Activated naive CD4-positive, alpha-beta T cell treated with anti-CD3 and anti-CD28 coated beads, Interleukin-2, amount 50 U/mL, for 72 hours (primary cell): ENCODE measurements around the gene ZDHHC16. TPM values are rescaled to one million over a fixed set of nuclear protein-coding genes. Genes with fewer than 3 reads are reported as not detected.

Experiments used
- total RNA-seq, 2 donors: library from RNA; stranded (reverse); gene quantifications; one replicate each; pipeline ENCODE4 v1.2.3, GENCODE V29; 2022

The ZDHHC16 gene
- total RNA-seq, 2 donors from 2014 or later = 25.4 to 45.0 TPM

Other genes starting within 250 kb of the ZDHHC16 start
- 10 to 100 TPM; 45.4 to 79.5 TPM for gene ARHGAP19, start 153.5 kb upstream of the ZDHHC16 start, total RNA-seq
- 1 to 10 TPM; 2.7 to 4.0 TPM for gene FRAT1, start 126.9 kb upstream of the ZDHHC16 start, total RNA-seq
- gene FRAT2, start 111.4 kb upstream of the ZDHHC16 start, total RNA-seq = 10 to 100 TPM in 1 of 2 donors, 1 to 10 TPM in 1; 6.9 to 12.5 TPM
- 10 to 100 TPM; 41.4 to 43.1 TPM for gene RRP12, start 44.8 kb upstream of the ZDHHC16 start, total RNA-seq
- 1,000 to 10,000 TPM in 1 of 2 donors, 100 to 1,000 TPM in 1; 610 to 1,410 TPM for gene PGAM1, start 20.0 kb upstream of the ZDHHC16 start, total RNA-seq
- gene EXOSC1, start 169 bp upstream of the ZDHHC16 start, total RNA-seq = 10 to 100 TPM; 41.3 to 58.0 TPM
- 100 to 1,000 TPM in 1 of 2 donors, 10 to 100 TPM in 1; 74.2 to 125 TPM for gene MMS19, start 52.2 kb downstream of the ZDHHC16 start, total RNA-seq
- 1 to 10 TPM; 1.9 to 3.5 TPM for gene UBTD1, start 52.7 kb downstream of the ZDHHC16 start, total RNA-seq
- under 1 TPM; 0.25 to 0.39 TPM for gene ANKRD2, start 126.6 kb downstream of the ZDHHC16 start, total RNA-seq
- gene HOGA1, start 138.2 kb downstream of the ZDHHC16 start, total RNA-seq = not detected
- not detected for gene C10orf62, start 143.5 kb downstream of the ZDHHC16 start, total RNA-seq
- 1 to 10 TPM; 1.1 to 6.0 TPM for gene MORN4, start 187.3 kb downstream of the ZDHHC16 start, total RNA-seq
- gene PI4K2A, start 194.5 kb downstream of the ZDHHC16 start, total RNA-seq = 10 to 100 TPM in 1 of 2 donors, 1 to 10 TPM in 1; 9.7 to 13.6 TPM
- 1 to 10 TPM; 2.2 to 2.8 TPM for gene AVPI1, start 241.1 kb downstream of the ZDHHC16 start, total RNA-seq